GM19035 (cell line): ENCODE measurements around the gene MS4A4A.

Experiments
- ATAC-seq: cut with Tn5 transposase; IDR thresholded peaks from one replicate; pipeline ENCODE4 v1.9.1; 2021; ENCODE audit not compliant: unreplicated experiment

MS4A4A gene

GRCh38 chr11:60347084-60347797 is 66.8 kb downstream of the MS4A4A start:
- ATAC-seq = no peak

- ATAC-seq = no peak
These were observed 67.7 kb downstream of the MS4A4A start for GRCh38 chr11:60348116-60348515.

GRCh38 chr11:60349990-60350389 is 69.5 kb downstream of the MS4A4A start:
- no peak for ATAC-seq

- no peak for ATAC-seq
These were observed 77.3 kb downstream of the MS4A4A start for GRCh38 chr11:60357771-60358170.
